K562 (cell line): ENCODE data around the gene PHLPP2. TPM values are rescaled to one million over a fixed set of nuclear protein-coding genes. Genes with fewer than 3 reads are reported as not detected.

Source experiments
- ATAC-seq: fragments of 200-7000 bp; cut with Tn5 transposase; 3 replicates; pipeline ENCODE4 v1.9.1; 2020; ENCODE audit warnings: moderate library complexity
- BruUV-seq: library from RNA; stranded (reverse); fragments of 400-500 nt; replicated peaks from 2 replicates; lab custom pipeline; 2021; lab: Mats Ljungman, UMichigan
- CTCF ChIA-PET: fragments of 300-600 bp; formaldehyde crosslinking; extraction: SDS; loops from one replicate; lab custom pipeline; 2021; ENCODE audit warnings: low intra/inter-chr PET ratio; lab: Yijun Ruan, JAX
- POLR2A ChIA-PET: fragments of 300-600, 350-650 bp; sonication (Branson Sonifier 250); formaldehyde crosslinking; extraction: SDS; loops from one replicate; lab custom pipeline; 2021; ENCODE audit warnings: antibody characterized with exemption, inconsistent platforms; lab: Yijun Ruan, JAX
- DNase-seq, 4 experiments: peaks; one replicate each; pipeline versions ENCODE4 v3.0.0 to v3.0.0-alpha.2; 2011 to 2018; ENCODE audit warnings: low spot score in 3 of 4, mixed read lengths in 3 of 4; ENCODE audit errors: extremely low read depth in 1 of 4
- FAIRE-seq: peaks from 2 replicates; lab custom pipeline; 2011; peaks lifted over from hg19 to GRCh38; lab: Jason Lieb, UNC
- H2AFZ ChIP-seq: 2 replicates; pipeline ENCODE4 v1.6.0; 2011; ENCODE audit warnings: low read depth, low read length, control low read depth, inconsistent platforms
- H3K27ac ChIP-seq: fragments of 200-600 bp; 3 replicates; pipeline ENCODE4 v1.8.0; 2011; ENCODE audit warnings: low read depth, mild to moderate bottlenecking, control low read depth, inconsistent platforms, low read length, moderate library complexity, mixed read lengths; ENCODE audit errors: extremely low read depth
- H3K27me3 ChIP-seq, 2 experiments: fragments of 300-600 bp in 1 of 2; 2 replicates in 1 of 2; 3 replicates in 1 of 2; pipeline versions ENCODE4 v1.6.0 to v1.8.0; 2011; ENCODE audit warnings: inconsistent platforms in 2 of 2, low read length in 2 of 2, mild to moderate bottlenecking in 1 of 2, mixed read lengths in 1 of 2, moderate library complexity in 1 of 2; ENCODE audit not compliant: control insufficient read depth in 2 of 2, insufficient read depth in 2 of 2
- H3K36me3 ChIP-seq: fragments of 300-600 bp; 3 replicates; pipeline ENCODE4 v1.8.0; 2011; ENCODE audit warnings: mild to moderate bottlenecking, low read length, inconsistent platforms; ENCODE audit not compliant: control insufficient read depth, insufficient read depth
- H3K4me1 ChIP-seq, 2 experiments: fragments of 200-600 bp in 1 of 2; replicated peaks in 1 of 2; 2 replicates in 1 of 2; 3 replicates in 1 of 2; pipeline versions ENCODE4 v1.5.1 to v1.8.0; 2011; ENCODE audit warnings: inconsistent platforms in 2 of 2, low read length in 2 of 2, mild to moderate bottlenecking in 1 of 2, mixed read lengths in 1 of 2, moderate library complexity in 1 of 2; ENCODE audit not compliant: control insufficient read depth in 2 of 2, insufficient read depth in 2 of 2
- H3K4me2 ChIP-seq: 2 replicates; pipeline ENCODE4 v1.6.1; 2011; ENCODE audit warnings: low read length, control low read depth, inconsistent platforms, mixed read lengths; ENCODE audit not compliant: insufficient read depth
- H3K4me3 ChIP-seq: fragments of 200-600 bp; sonication (generic), shearing (Covaris generic); 2 replicates; pipeline ENCODE4 v1.5.1; 2016; ENCODE audit warnings: control low read depth, inconsistent platforms
- H3K79me2 ChIP-seq: fragments of 200-600 bp; 3 replicates; pipeline ENCODE4 v1.8.0; 2011; ENCODE audit warnings: low read length, inconsistent platforms; ENCODE audit not compliant: control insufficient read depth, insufficient read depth
- H3K9ac ChIP-seq, 2 experiments: 2 replicates each; pipeline versions ENCODE4 v1.6.0 to v1.6.1; 2011; ENCODE audit warnings: low read depth in 2 of 2, low read length in 2 of 2, control low read depth in 1 of 2, inconsistent platforms in 1 of 2, mild to moderate bottlenecking in 1 of 2, mixed read lengths in 1 of 2; ENCODE audit not compliant: insufficient read depth in 1 of 2
- H3K9me1 ChIP-seq: one replicate; pipeline ENCODE4 v1.6.0; 2011; ENCODE audit warnings: inconsistent platforms, mild to moderate bottlenecking, low read length, moderate library complexity; ENCODE audit not compliant: control insufficient read depth, insufficient read depth
- H3K9me3 ChIP-seq: replicated peaks from 2 replicates; pipeline ENCODE4 v1.5.1; 2011; ENCODE audit warnings: low read depth, low read length, inconsistent platforms; ENCODE audit not compliant: control insufficient read depth, insufficient read depth
- H4K20me1 ChIP-seq: replicated peaks from 2 replicates; pipeline ENCODE4 v1.6.1; 2011; ENCODE audit warnings: low read length, inconsistent platforms, mixed read lengths; ENCODE audit not compliant: control insufficient read depth, insufficient read depth
- CEBPG ChIP-seq, 3 experiments: fragments of 200-800 bp in 1 of 3; sonication (Bioruptor generic) in 1 of 3; sonication (generic) in 1 of 3; formaldehyde crosslinking in 1 of 3; IDR thresholded peaks in 2 of 3; conservative IDR thresholded peaks in 1 of 3; 2 replicates each; pipeline versions ENCODE4 v1.6.1 to v1.8.0; 2016 to 2022; ENCODE audit warnings: missing compliant biosample characterization in 2 of 3, missing genetic modification characterization in 2 of 3, mild to moderate bottlenecking in 1 of 3, missing genetic modification reagents in 1 of 3
- MAFG ChIP-seq: fragments of 450-650 bp; conservative IDR thresholded peaks from 2 replicates; pipeline ENCODE4 v1.6.1; 2016; ENCODE audit warnings: missing genetic modification characterization, missing compliant biosample characterization
- MCM3 ChIP-seq: fragments of 450-650 bp; IDR thresholded peaks from 2 replicates; pipeline ENCODE4 v1.6.1; 2016
- ZNF124 ChIP-seq: sonication (generic); formaldehyde crosslinking; IDR thresholded peaks from 2 replicates; pipeline ENCODE4 v1.8.1; 2022; ENCODE audit warnings: missing genetic modification reagents
- WGBS: fragments of 100-300 bp; shearing (Covaris generic); methylation state at CpG from one replicate; pipeline ENCODE4 v1.1.6; 2016; ENCODE audit warnings: low coverage, mixed read lengths; ENCODE audit not compliant: insufficient coverage; ENCODE audit errors: missing lambda C conversion rate; 5-methylcytosine and 5-hydroxymethylcytosine counted together
- in situ Hi-C: fragments of 300-500 bp; cut with MboI; formaldehyde crosslinking; loops from 4 replicates; pipeline ENCODE4 v1.15.0; 2018; ENCODE audit warnings: inconsistent platforms, mixed read lengths
- intact Hi-C: fragments of 100-400 bp; cut with micrococcal nuclease; formaldehyde crosslinking; loops from 2 replicates; pipeline ENCODE4 v1.14.2; 2022
- polyA plus RNA-seq, 8 experiments: library from polyadenylated mRNA; depleted of rRNA in 4 of 8; stranded (reverse) in 5 of 8; unstranded in 3 of 8; fragments of >200 nt; fragmentation: Nextera tagmentation in 2 of 8; fragmentation: Illumina TruSeq in 1 of 8; extraction: Ambion mirVana in 2 of 8; extraction: Trizol in 1 of 8; gene quantifications; 2 replicates each; pipeline versions ENCODE4 v1.2.1 to v1.2.3, GENCODE V29; 2011 to 2014; ENCODE audit warnings: inconsistent platforms in 1 of 8, missing spikeins in 1 of 8
- total RNA-seq, 7 experiments: library from RNA; depleted of rRNA in 6 of 7; stranded (reverse); fragments of >200 nt in 6 of 7; fragmentation: Illumina TruSeq in 2 of 7; extraction: Trizol in 2 of 7; gene quantifications; 2 replicates each; pipeline versions ENCODE4 v1.2.1 to v1.2.3, GENCODE V29; 2011 to 2021; ENCODE audit warnings: low replicate concordance in 1 of 7

Gene PHLPP2
- total and polyA plus RNA-seq, 9 of the 15 experiments (the other 6 are each of a cell fraction or from before 2014, with no cell fraction given), result 0.60 to 7.1 (median 2.6) TPM

DNA sequence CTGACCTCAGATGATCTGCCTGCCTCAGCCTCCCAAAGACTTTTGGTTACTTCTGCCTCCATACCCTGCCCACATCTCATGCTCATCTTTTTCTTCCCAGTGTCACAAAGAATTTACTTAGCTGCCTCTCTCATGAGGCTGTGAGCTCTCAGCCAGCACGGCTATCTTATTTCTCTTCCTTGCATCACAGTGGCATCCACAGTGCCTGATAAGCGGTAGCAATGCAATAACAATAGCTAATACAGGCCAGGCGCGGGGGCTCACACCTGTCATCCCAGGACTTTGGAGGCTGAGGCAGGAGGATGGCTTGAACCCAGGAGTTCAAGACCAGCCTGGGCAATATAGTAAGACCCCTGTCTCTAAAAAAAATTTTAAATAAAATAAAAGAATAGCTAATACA lies 114.1 kb downstream of the PHLPP2 start:
- Histone ChIP-seq H3K4me2 (no peak overlapping the region; the same call in 1 of the 2 replicates), H3K27ac (no peak overlapping the region), H2AFZ (no peak overlapping the region), H3K27me3 (peaks cover 3 to 17% of the 10 kb centered on the region in 2 experiments; a peak in 3 of 5 replicates), H3K4me1 (peaks cover 0 to 3% of the 10 kb centered on the region in 2 experiments; a peak in 1 of 5 replicates), H3K4me3 (no peak overlapping the region), H3K9me1 (no peaks in the 10 kb centered on the region)
- in situ Hi-C loops, result no loop called here
- no peak for DNase-seq
- intact Hi-C loops, result loop anchor here (2.0 to 10.0 kb wide), 2 partner anchors 198 to 354 kb away; no protein-coding TSS in a partner anchor
- peak; percentile 57; the same call in 1 of the 2 replicates for TF ChIP-seq CEBPG (CRISPR knock-in tag; IDR thresholded peaks at IDR 0.05)
- TF ChIP-seq CEBPG (tag; conservative IDR thresholded peaks at IDR 0.05 in 1 of 2, IDR thresholded peaks at IDR 0.05 in 1 of 2), result peak in 1 of 2 experiments; percentile 53; a peak in 1 of 4 replicates
- no peak for TF ChIP-seq ZNF124 (CRISPR knock-in tag)
- TF ChIP-seq, all 486 proteins: peak for 1
- Histone ChIP-seq H3K9me3 (no peaks in the 10 kb centered on the region), H3K9ac (no peak overlapping the region), H3K36me3 (no peaks in the 10 kb centered on the region), H3K79me2 (no peaks in the 10 kb centered on the region), H4K20me1 (no peaks in the 10 kb centered on the region)
- BruUV-seq, result no TSS peak
- 4% methylated on average over 4 of the region's 4 CpGs for WGBS
- ChIA-PET CTCF (interaction anchor here (1.4 to 2.7 kb wide), 2 partner anchors 45 to 198 kb away, joined by 6 to 15 read pairs; no protein-coding TSS in a partner anchor), POLR2A (interaction anchor here (0.5 to 0.7 kb wide), 3 partner anchors 18 to 367 kb away, joined by 3 to 4 read pairs (median 3); no protein-coding TSS in a partner anchor)
- FAIRE-seq, result no peak
- ATAC-seq, result no peak

DNA sequence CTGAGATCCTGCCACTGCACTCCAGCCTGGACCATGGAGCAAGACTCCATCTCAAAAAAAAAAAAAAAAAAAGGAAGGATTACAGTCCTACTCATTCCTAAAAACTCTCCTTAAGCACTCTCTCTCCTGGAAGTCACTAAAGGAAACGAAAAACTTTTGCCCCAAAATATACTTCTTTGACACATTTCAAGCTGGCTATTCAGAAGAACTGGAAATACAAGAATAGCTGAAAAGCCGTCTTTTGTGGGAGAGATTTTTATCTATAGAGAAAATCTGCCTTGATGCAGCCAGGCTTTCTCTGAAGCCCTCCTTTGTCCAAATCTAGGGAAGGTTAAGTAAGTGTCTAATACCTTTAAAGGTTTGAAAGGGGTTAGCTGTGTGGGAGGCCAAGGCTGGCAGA lies 115.4 kb downstream of the PHLPP2 start:
- no peak for TF ChIP-seq MAFG (tag)
- TF ChIP-seq MCM3, result no peak
- in situ Hi-C loops (no loop called here), intact Hi-C loops (no loop called here)
- Histone ChIP-seq H3K27me3 (peaks cover 3 to 10% of the 10 kb centered on the region in 2 experiments; a peak in 3 of 5 replicates), H3K79me2 (no peaks in the 10 kb centered on the region), H3K27ac (no peak overlapping the region), H3K4me2 (no peak overlapping the region), H3K9me3 (no peaks in the 10 kb centered on the region), H3K4me3 (no peak overlapping the region), H2AFZ (no peak overlapping the region), H3K9me1 (no peaks in the 10 kb centered on the region), H4K20me1 (no peaks in the 10 kb centered on the region), H3K36me3 (no peaks in the 10 kb centered on the region), H3K9ac (no peak overlapping the region), H3K4me1 (peaks cover 0 to 3% of the 10 kb centered on the region in 2 experiments; a peak in 1 of 5 replicates)
- DNase-seq (no peak), ATAC-seq (no peak), FAIRE-seq (no peak)
- POLR2A ChIA-PET, result interaction anchor here (0.5 to 1.3 kb wide), 2 partner anchors 66 to 249 kb away, joined by 3 to 4 read pairs; no protein-coding TSS in a partner anchor
- BruUV-seq, result no TSS peak
- CTCF ChIA-PET, result no interaction called here
- 7% methylated on average over 2 of the region's 2 CpGs for WGBS
